Endothelial cell (in vitro differentiated cells): ENCODE measurements around the gene TNS3. TPM values are rescaled to one million over a fixed set of nuclear protein-coding genes. Genes with fewer than 3 reads are reported as not detected.

Experiments
- DNase-seq: peaks from one replicate; pipeline ENCODE4 v3.0.0; 2021; ENCODE audit warnings: low spot score
- H3K27ac Mint-ChIP-seq: one replicate; pipeline ENCODE4 v1.8.0; 2021; ENCODE audit warnings: mixed read lengths, inconsistent platforms; ENCODE audit not compliant: unreplicated experiment
- H3K27me3 Mint-ChIP-seq: one replicate; pipeline ENCODE4 v1.8.0; 2021; ENCODE audit warnings: mild to moderate bottlenecking, moderate library complexity, mixed read lengths, inconsistent platforms; ENCODE audit not compliant: unreplicated experiment
- H3K36me3 Mint-ChIP-seq: one replicate; pipeline ENCODE4 v1.8.0; 2021; ENCODE audit warnings: mild to moderate bottlenecking, low read depth, mixed read lengths, inconsistent platforms; ENCODE audit not compliant: unreplicated experiment
- H3K4me1 Mint-ChIP-seq: one replicate; pipeline ENCODE4 v1.8.0; 2021; ENCODE audit warnings: mild to moderate bottlenecking, mixed read lengths, inconsistent platforms; ENCODE audit not compliant: unreplicated experiment
- H3K4me3 Mint-ChIP-seq: one replicate; pipeline ENCODE4 v1.8.0; 2021; ENCODE audit warnings: mild to moderate bottlenecking, mixed read lengths, inconsistent platforms; ENCODE audit not compliant: unreplicated experiment
- H3K9me3 Mint-ChIP-seq: one replicate; pipeline ENCODE4 v1.8.0; 2021; ENCODE audit warnings: mixed read lengths, inconsistent platforms; ENCODE audit not compliant: unreplicated experiment
- CTCF ChIP-seq: fragments of 200-600 bp; sonication (generic); IDR thresholded peaks from one replicate; pipeline ENCODE4 v1.5.0; 2021; ENCODE audit warnings: antibody characterized with exemption; ENCODE audit not compliant: unreplicated experiment
- total RNA-seq: library from RNA; stranded (reverse); fragmentation: NEBNext Ultra II Directional; extraction: Animal tissue kit (Norgen Biotek cat#: 25700); gene quantifications from one replicate; pipeline ENCODE4 v1.2.1, GENCODE V29; 2021; ENCODE audit not compliant: unreplicated experiment

Gene TNS3
- total RNA-seq, 1 donor from 2014 or later = 7.5 TPM

GRCh38 chr7:47493976-47494911 is 87.7 kb downstream of the TNS3 start:
- Mint-ChIP-seq H3K27me3 (peaks cover 7% of the 10 kb centered on the region), H3K9me3 (no peaks in the 10 kb centered on the region), H3K4me3 (no peak overlapping the region), H3K4me1 (peaks cover 21% of the 10 kb centered on the region), H3K36me3 (peaks cover 5% of the 10 kb centered on the region), H3K27ac (no peak overlapping the region)
- DNase-seq = no peak
- no peak for TF ChIP-seq CTCF

GRCh38 chr7:47492716-47493325 is 89.1 kb downstream of the TNS3 start:
- no peak overlapping the region for H3K4me3 Mint-ChIP-seq
- peaks cover 20% of the 10 kb centered on the region for H3K4me1 Mint-ChIP-seq
- DNase-seq = no peak
- H3K36me3 Mint-ChIP-seq = peaks cover 5% of the 10 kb centered on the region
- TF ChIP-seq CTCF = no peak
- no peak overlapping the region for H3K27ac Mint-ChIP-seq
- H3K9me3 Mint-ChIP-seq = no peaks in the 10 kb centered on the region
- peaks cover 7% of the 10 kb centered on the region for H3K27me3 Mint-ChIP-seq

- Mint-ChIP-seq H3K4me3 (no peak overlapping the region), H3K36me3 (no peaks in the 10 kb centered on the region), H3K27me3 (peaks cover 3% of the 10 kb centered on the region), H3K9me3 (no peaks in the 10 kb centered on the region), H3K4me1 (peaks cover 6% of the 10 kb centered on the region), H3K27ac (no peak overlapping the region)
- TF ChIP-seq CTCF = no peak
- no peak for DNase-seq
Measured at GRCh38 chr7:47490501-47491265, 91.2 kb downstream of the TNS3 start.

- no peak overlapping the region for H3K4me3 Mint-ChIP-seq
- no peak for TF ChIP-seq CTCF
- no peak for DNase-seq
- H3K27ac Mint-ChIP-seq = no peak overlapping the region
- peaks cover 4% of the 10 kb centered on the region for H3K4me1 Mint-ChIP-seq
- peaks cover 3% of the 10 kb centered on the region for H3K27me3 Mint-ChIP-seq
- H3K36me3 Mint-ChIP-seq = no peaks in the 10 kb centered on the region
- no peaks in the 10 kb centered on the region for H3K9me3 Mint-ChIP-seq
Measured at GRCh38 chr7:47489624-47490023, 92.3 kb downstream of the TNS3 start.
